ENCODE results near the gene ZBTB37. TPM values are rescaled to one million over a fixed set of nuclear protein-coding genes. Genes with fewer than 3 reads are reported as not detected.

ZBTB37 gene
- 10 to 100 TPM in 1 of 4 donors, 1 to 10 TPM in 3; 6.6 to 11.4 (median 8.8) TPM for total RNA-seq

GRCh38 chr1:173868266-173869020 lies at the start of gene ZBTB37:
ZBTB37 (plus strand) TSS chr1:173868380; CDS start chr1:173870226, 1,846 bp downstream.
- peak; percentile 67 for ATAC-seq
- TF ChIP-seq CTCF (IDR thresholded peaks at IDR 0.05) (peak in 1 of 4 experiments; percentile 10), EP300 (IDR thresholded peaks at IDR 0.05) (no peak)
- H3K4me3 ChIP-seq = peak within 1 kb of the TSS; percentile 74 to 89

GRCh38 chr1:173818459-173818858 lies 49.7 kb upstream of the ZBTB37 start:
- WGBS, 2 donors (ENCODE audit: low coverage in 1 of 2) = 76% methylated on average over 1 of the region's 1 CpG; no CpG with 5 or more reads in 1 of the 2 donors
- TF ChIP-seq EP300 (IDR thresholded peaks at IDR 0.05) (no peak), POLR2AphosphoS5 (IDR thresholded peaks at IDR 0.05) (no peak), CTCF (IDR thresholded peaks at IDR 0.05) (no peak), POLR2A (IDR thresholded peaks at IDR 0.05) (no peak)
- H3K9me3 ChIP-seq = no peaks in the 10 kb centered on the region
- H3K27me3 ChIP-seq = no peaks in the 10 kb centered on the region
- peaks cover 0 to 5% of the 10 kb centered on the region in 2 donors for H3K36me3 ChIP-seq
- no peak for ATAC-seq
- H3K27ac ChIP-seq = no peak overlapping the region
- H3K4me1 ChIP-seq = peaks cover 0 to 5% (median 5%) of the 10 kb centered on the region in 3 donors
- no peak overlapping the region for H3K4me3 ChIP-seq

More at GRCh38 chr1:173868266-173869020, at the start of gene ZBTB37:
- H3K4me1 ChIP-seq = peaks cover 0 to 60% (median 7%) of the 10 kb centered on the region in 3 donors
- WGBS, 2 donors (ENCODE audit: low coverage in 1 of 2) = 0% methylated on average over 7 of the region's 53 CpGs; no CpG with 5 or more reads in 1 of the 2 donors
- H3K9me3 ChIP-seq = no peaks in the 10 kb centered on the region
- H3K27ac ChIP-seq = peak within 1 kb of the TSS; percentile 71 to 97 (median 92)
- no peaks in the 10 kb centered on the region for H3K27me3 ChIP-seq
- peaks cover 0 to 53% of the 10 kb centered on the region in 2 donors for H3K36me3 ChIP-seq

DNA sequence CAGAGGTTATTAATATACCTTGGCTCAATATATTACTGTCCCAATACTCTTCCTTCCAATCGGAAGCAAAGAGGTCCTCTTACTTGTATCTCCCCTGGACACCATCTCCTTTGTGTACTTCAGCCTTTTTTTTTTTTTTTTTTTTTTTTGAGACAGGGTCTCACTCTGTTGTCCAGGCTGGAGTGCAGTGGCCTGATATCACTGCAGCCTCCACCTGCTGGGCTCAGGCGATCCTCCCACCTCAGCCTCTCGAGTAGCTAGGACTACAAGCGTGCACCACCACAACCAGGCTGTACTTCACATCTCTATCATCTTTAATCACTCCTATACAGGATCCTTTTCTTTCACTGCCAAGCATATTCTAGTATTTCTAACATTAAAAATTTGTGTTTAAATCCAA lies 46.5 kb upstream of the ZBTB37 start:
- no peak for ATAC-seq
- H3K4me1 ChIP-seq = peaks cover 0 to 28% (median 9%) of the 10 kb centered on the region in 3 donors
- H3K27ac ChIP-seq = no peak overlapping the region
- TF ChIP-seq POLR2AphosphoS5 (IDR thresholded peaks at IDR 0.05) = no peak
- TF ChIP-seq CTCF (IDR thresholded peaks at IDR 0.05) = no peak
- no peak for TF ChIP-seq EP300 (IDR thresholded peaks at IDR 0.05)
- TF ChIP-seq POLR2A (IDR thresholded peaks at IDR 0.05) = no peak
- H3K27me3 ChIP-seq = no peaks in the 10 kb centered on the region
- WGBS, 2 donors (ENCODE audit: low coverage in 1 of 2) = 81 to 95% methylated on average over 4 of the region's 4 CpGs
- no peak overlapping the region for H3K4me3 ChIP-seq
- H3K36me3 ChIP-seq = peaks cover 0 to 5% of the 10 kb centered on the region in 2 donors
- H3K9me3 ChIP-seq = no peaks in the 10 kb centered on the region

DNA sequence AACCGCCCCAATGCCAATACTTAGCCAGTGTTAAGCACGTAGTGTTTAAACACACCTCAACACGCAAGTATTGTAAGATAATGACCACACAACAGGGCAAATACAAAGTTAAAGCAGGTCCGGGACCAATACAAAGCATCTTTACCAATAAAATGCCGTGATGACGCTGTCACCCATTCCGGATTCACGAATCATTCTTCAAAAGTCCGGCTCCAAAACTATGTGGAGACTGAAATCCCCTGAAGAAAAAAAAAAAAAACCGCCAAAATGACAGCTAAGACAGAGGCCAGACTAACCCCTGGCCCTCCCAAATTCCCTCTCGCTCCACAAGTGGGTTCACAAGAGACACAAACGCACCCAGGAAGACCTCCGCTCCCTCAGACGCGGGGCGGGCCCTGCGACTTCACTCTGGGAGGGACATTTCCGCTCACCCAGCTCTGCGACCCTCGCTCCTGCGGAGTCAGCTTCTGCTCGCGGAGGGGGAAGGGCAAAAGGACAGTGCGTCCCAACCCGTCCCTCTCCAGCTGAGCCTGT lies 44.3 kb upstream of the ZBTB37 start:
- Histone ChIP-seq H3K27ac (peak overlapping the region; percentile 50 to 94 (median 90)), H3K4me3 (peak overlapping the region; percentile 56 to 74), H3K27me3 (no peaks in the 10 kb centered on the region), H3K4me1 (peaks cover 0 to 28% (median 9%) of the 10 kb centered on the region in 3 donors), H3K9me3 (no peaks in the 10 kb centered on the region), H3K36me3 (peaks cover 0 to 3% of the 10 kb centered on the region in 2 donors)
- 0% methylated on average over 10 of the region's 25 CpGs for WGBS, 2 donors (ENCODE audit: low coverage in 1 of 2)
- TF ChIP-seq POLR2AphosphoS5 (IDR thresholded peaks at IDR 0.05) (no peak), EP300 (IDR thresholded peaks at IDR 0.05) (no peak)
- ATAC-seq = no peak

GRCh38 chr1:173824315-173825081 lies 43.7 kb upstream of the ZBTB37 start, which contains the start of the genes CENPL and DARS2:
CENPL (minus strand) TSS chr1:173824883; CDS start chr1:173811299, 13,584 bp downstream.
DARS2 (plus strand) TSS chr1:173824673; CDS start chr1:173825230, 557 bp downstream.
- Histone ChIP-seq H3K4me3 (peak within 1 kb of the TSS; percentile 56 to 74), H3K27ac (peak within 1 kb of the TSS; percentile 70 to 94 (median 90)), H3K4me1 (peaks cover 0 to 28% (median 9%) of the 10 kb centered on the region in 3 donors), H3K36me3 (peaks cover 0 to 3% of the 10 kb centered on the region in 2 donors), H3K9me3 (no peaks in the 10 kb centered on the region), H3K27me3 (no peaks in the 10 kb centered on the region)
- ATAC-seq = peak; percentile 98
- 0% methylated on average over 3 to 13 of the region's 55 CpGs for WGBS, 2 donors (ENCODE audit: low coverage in 1 of 2)
- TF ChIP-seq EP300 (IDR thresholded peaks at IDR 0.05) = no peak
- TF ChIP-seq POLR2AphosphoS5 (IDR thresholded peaks at IDR 0.05) = peak; percentile 82
- no peak for TF ChIP-seq CTCF (IDR thresholded peaks at IDR 0.05)
- peak in 1 of 2 donors; percentile 45 for TF ChIP-seq POLR2A (IDR thresholded peaks at IDR 0.05)

Measured in gastroesophageal sphincter (tissue), 4 donors.